HG03378 (cell line): ENCODE results near the gene TCF12.

ENCODE experiments used
- ATAC-seq: cut with Tn5 transposase; IDR thresholded peaks from one replicate; pipeline ENCODE4 v1.9.1; 2021; ENCODE audit warnings: mild to moderate bottlenecking, moderate library complexity; ENCODE audit not compliant: unreplicated experiment

The TCF12 gene

DNA sequence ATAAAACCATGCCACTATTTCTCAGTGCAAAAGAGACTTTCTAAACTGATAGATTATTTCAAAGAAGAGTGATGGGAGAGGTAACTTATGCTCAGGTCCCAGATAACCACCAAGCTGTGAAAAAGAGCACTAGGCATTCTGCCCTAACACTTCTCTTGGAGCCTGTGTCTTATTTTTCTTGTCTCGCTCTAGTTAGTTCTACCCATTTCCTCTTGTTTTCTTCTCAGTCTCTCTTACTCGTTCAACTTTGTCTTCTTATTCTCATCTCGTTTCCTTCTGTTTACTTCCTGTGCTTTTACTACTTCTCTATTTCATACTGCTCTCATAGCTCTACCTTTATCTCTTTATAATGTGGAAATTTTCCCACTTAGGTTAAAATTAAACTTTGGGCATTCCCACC lies 366.1 kb downstream of the TCF12 start:
- ATAC-seq: peak; percentile 29

DNA sequence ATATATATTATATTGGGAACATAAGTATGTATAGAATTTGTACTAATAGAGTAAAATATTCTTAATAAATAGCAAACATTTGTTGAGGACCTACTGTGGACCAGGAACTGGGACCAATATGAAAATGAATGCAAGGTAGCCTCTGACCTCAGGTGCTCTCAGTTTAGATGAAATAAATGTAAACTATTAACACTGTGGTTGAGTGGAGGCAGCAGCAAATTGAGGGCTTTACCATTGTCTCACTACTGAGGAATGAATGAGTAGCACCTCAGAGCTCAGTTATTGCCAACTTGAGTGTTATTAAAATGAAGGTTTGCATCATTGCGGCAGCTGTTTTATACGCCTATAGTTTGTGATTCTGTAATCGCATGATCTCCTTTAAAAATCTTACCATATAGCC lies 366.9 kb downstream of the TCF12 start:
- no peak for ATAC-seq

DNA sequence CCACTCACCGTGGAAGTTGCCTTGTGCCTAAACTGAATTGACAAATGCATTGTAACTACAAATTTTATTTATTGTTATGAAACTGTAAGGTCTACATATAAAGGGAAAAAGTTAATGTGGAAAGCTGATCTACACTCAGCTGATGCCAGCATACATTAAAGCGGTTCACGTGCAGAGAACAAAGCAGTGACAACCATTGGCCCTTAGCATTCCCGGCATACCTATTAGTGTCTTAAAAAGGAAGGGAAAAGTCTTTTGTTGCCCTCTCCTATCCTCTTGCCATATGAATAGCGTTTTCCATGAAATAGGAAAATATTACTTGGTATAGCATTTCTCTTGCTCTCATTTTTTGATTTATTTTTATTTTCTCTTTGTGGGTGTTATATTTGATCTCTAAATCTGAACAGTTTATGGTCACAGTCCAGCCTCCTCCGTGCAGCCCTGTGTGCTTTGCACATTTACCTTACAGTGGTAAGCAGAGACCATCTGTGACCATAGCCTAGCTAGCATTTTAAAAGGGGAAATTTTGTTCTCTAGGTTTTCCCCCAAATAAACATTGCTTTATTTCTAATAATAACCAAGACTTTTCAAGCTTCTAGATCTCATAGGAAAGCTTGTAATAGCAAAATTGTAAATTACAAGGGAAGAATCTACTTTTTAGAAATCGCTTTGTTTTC lies 368.1 kb downstream of the TCF12 start:
- ATAC-seq: no peak

DNA sequence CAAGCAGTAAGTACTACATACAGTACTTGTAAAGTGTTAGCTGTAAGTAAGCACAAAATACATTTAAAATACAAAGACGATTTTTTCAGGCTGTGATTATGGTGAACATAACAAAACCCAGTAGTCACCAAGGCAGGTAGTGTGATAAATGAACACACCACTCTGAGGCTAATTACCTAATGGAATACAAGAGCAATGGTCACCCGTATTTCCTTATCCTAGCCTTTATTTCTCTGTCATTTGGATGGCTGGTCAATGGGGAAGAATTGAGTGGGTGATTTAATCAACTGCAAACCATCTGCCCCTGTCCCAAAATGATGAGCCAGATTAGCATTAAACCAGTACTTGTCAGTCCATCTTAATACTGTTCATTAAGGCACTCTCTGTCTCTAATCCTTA lies 368.7 kb downstream of the TCF12 start:
- ATAC-seq: no peak

DNA sequence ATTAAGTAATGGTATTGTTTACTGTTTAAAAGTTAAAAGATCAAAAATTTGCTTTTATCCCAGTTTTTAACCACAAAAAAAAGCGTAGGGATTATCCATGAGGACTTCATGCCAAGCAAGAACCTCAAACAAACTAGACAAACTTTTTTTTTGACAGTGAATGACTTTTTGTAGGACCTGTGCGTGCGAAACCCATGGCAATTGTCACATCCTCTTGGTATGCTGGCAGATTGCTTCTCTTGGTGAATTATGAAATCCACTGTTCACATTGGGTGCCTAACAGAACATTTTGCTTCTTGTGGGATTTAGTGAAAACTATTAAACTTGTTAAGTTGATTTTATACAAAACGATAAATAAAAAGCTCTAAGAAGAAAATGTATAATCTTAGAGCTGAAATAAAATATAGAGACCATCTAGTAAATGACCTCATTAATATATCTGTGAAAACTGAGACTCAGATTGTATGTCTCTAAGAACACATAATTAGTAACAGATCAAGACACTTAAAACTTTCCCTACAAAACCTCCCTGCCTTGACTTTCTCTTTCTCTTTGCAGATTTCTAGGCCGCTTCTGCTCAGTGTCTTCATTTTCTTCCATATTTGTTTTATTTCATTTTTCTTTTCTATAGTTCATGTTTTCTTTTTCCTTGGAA lies 370.6 kb downstream of the TCF12 start:
- ATAC-seq: no peak

DNA sequence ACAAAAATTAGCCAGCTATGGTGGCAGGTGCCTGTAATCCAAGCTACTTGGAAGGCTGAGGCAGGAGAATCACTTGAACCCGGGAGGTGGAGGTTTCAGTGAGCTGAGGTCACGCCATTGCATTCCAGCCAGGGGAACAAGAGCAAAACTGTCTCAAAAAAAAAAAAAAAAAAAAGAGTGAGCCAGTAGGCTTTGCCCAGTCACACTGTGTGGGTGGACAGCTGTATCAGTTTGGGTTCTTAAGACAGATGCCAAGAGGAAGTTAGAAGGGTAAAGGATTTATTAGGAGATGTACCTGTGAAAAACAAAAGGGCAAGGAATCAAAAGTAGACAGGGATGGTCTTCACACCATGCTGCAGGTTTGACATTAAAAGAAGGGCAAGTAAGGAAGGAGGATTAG lies 371.7 kb downstream of the TCF12 start:
- ATAC-seq: no peak

DNA sequence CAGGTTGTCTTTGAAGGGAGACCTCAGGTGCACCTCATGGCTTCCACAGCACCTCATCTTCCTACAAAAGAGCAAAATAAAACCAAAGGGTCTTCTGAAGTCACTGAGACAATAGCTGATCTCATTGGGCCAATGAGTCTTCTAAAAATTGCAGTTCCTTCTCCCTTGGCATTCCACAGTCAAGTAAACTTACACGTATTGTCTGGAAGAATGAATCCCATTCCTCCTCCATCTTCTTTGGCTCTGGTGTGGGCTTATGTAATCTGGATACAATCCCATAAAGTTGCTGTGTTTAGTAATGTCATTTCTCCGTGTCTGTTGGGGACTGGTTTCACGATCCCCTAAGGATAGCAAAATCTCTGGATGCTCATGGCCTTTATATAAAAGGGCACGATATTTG lies 372.4 kb downstream of the TCF12 start:
- ATAC-seq: no peak

DNA sequence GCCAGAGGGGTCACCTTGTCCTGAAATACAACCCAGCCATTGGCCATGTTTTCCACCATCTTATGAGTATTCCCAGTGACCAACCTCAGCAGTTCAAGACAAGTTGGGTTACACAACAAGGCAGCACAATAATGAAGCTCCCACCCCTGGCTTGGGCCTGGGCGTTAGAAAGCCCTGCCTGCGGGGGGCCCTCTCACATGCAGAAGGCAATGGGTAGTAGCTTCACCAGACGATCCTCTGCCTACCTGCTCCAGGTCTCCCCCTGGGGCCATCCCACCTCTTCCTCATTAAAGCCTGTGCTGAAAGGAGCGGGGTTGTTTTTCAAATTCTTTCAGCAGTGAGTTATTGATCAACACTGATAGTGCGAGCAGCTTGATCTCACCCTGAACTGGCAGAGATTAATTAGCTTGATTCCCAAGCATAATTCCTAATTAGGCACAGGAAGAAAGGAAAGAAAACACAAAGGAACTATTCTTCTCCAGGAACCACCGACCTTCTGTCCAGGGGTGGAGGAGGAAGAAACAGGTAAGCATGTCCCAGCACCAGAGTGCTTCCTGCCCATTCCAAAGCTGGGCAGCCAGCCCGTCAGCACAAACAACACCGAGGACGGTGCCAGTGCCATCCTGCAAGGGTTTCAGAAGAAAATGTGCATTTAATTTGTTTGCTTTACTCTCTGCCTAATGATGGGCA lies 378.2 kb downstream of the TCF12 start:
- ATAC-seq: no peak

DNA sequence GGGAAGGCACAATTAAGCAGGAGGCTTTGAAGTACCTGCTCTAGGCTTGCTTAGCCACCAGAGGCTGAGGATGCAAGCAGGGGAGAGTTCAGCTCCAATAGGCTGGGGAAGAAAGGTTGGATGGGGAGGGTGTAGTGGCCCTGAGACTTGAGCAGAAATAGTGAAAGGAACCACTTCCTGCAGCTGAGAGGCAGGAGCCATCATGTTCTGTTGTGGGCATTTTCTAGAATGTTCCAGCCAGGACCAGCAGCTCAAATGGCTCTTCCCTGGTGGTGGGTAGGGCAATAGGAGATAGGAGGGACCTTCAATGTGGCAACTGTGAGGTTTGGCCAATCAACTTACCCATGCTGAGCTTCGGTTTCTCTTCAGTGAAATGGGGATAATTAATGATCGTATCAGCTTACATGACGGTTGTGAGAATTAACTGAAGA lies 378.7 kb downstream of the TCF12 start:
- no peak for ATAC-seq

DNA sequence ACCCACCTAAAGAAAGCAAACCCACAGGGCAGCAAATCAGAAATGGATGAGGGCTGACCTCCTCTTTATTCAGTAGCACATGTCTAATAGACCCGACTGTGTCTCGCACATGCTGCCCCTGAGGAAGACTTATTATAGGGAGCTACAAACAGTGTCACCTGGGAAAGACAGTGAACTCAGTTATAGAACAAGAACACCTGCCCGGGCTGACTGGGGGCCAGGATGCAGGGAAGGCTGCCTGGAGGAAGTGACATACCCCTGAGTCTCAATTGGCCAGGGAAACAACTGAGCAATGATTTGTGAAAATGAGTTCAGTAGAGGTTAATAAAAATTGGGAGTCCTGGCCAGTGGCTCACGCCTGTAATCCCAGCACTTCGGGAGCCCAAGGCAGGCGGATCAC lies 379.2 kb downstream of the TCF12 start:
- ATAC-seq: no peak

DNA sequence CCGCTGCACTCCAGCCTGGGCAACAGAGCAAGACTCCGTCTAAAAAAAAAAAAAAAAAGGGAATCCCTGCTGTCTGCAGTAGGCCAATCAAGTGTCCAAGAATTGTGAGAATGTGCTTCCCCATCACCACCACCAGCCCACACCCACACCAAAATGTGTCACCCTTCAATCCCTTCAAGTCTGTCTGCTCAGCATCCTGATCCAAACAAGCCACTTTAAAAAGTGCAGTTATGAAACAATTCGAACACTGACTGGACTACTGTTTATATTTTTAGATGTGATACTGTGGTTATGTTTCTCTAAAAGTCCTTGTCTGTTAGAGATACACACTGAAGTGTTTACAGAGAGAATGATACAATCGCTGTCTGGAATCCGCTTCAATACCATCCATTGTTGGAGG lies 379.8 kb downstream of the TCF12 start:
- no peak for ATAC-seq

DNA sequence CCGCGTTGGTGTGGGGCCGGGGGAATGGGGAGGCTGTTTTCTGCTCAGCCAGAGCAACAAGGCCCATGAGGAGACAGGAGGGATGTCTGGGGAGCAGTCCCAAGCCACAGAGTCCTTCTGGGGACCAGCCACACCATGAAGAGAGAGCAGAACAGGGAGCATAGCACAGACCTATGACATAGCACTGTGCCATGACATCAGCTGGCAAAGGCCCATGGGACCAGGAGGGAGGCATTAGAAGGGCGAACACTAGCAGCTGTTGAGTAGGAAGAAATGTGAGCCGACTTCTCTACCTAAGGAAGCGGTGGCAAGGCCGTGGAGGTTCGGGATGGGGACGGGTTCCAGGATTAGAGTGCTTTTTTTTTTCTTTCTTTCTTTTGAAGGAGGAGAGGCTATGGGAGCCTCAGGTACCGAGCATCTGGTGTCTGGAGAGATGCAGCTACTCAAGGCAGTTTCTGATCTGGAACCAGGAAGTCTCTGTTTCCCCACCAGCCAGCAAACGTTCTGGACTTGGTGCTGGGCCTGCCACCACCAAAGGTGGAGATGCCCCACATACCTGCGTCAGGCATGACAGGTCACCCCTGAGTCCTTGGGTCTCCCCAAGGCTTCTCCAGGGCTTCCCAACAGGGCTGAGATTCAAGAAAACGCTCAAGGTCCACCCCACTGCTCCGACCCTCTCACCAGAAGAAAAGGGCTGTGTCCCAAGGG lies 380.6 kb downstream of the TCF12 start:
- no peak for ATAC-seq

DNA sequence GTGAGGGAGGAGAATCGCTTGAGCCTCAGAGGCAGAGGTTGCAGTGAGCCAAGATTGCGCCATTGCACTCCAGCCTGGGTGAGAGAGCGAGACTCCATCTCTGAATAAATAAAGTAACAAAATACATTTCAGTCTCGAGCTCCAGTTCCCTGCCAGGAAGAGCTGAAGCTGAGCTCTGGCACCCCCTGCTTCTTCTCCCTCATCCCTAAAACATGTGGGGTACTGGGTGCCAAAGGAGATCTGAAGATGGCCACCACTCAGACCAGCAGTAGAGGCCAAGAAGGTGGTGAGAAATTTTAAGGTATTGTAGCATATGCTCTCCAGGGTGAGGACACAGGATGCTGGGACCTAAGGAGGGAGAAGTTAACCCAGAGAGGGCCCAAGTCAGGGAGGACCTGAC lies 382.9 kb downstream of the TCF12 start:
- ATAC-seq: no peak

DNA sequence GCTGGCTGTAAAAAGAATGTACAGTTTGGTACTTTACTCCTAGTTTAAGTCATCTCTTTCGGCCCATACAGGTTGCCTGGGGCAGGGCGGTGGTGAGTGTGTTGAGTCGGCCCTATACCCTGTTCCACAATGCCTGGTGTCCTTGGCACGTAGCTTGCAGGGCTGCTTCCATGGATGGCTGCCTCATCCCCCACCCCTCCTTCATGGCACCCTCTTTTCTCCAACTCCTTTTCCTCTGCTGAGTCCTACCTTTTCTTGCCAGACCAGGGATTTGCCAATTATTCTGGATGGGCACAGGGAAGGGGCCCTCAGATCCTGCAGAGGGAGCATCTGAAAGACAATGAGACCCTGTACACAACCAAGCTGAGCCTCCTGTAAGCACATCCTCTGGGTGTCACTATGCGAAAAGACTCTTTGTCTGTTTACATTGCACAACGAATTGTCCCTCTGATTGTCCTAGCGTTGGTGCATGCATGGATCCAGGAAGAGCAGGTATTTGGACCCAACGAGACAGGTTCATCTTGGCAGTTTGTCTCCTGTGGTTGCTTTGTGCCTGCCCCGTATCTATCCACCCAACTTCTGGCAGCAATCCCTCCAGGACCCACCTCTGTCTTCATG lies 384.3 kb downstream of the TCF12 start:
- no peak for ATAC-seq

DNA sequence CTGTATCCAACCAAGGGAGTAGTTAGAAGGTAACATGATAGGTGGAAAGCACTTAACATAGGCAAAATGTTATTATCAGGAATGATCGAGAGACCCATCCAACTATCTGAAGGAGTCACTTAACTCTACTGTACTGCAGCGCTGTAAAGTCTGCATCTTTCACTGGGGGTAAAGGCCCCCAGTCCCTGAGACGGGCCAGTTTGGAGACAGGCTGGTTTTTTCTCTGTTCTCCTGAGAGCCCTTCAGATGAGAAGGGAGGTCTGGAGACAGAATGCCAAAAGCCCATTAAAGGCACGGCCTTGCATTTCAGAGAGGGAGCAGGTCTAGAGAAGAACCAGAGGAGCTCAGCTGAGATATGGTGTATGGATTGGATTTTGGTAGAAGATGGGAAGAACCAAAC lies 386.6 kb downstream of the TCF12 start:
- ATAC-seq: no peak

DNA sequence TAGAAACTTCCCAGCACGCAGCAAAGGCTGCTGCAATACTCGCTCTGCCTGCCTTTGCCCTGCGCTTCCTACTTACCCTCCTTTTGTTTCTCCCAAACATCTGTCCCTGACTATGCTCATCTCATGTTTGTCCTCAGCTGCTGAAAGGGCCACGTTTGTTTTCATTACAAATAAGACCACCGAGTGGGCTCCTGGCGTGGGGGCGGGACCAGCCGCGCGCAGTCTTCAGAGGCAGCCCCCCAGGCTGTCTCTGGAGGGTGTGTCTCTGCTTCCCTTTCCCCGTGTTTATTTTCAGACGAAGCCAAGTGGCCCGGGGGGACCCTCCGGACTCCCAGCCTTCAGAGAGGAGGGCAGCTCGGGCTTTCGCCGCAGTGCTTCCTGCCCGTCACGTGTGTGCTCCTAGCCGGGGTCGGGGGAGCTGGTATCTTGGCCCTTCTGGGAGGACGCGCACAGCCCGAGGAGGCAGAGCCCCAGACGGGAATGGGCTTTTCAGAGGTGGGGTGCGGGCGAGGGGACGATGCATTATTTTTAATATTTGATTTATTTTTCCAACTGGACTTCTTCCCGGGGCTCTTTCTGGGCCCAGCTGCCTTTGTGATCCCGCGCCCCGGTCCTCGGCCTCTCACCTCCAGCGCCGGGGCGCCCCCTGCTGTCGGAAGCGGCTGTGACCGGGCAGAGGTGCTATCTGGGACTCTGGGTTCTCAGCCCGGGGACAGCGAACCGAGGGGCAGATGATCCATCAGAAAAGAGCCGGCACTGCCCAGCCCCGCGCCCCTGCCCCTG lies 387.9 kb downstream of the TCF12 start:
- ATAC-seq: no peak

DNA sequence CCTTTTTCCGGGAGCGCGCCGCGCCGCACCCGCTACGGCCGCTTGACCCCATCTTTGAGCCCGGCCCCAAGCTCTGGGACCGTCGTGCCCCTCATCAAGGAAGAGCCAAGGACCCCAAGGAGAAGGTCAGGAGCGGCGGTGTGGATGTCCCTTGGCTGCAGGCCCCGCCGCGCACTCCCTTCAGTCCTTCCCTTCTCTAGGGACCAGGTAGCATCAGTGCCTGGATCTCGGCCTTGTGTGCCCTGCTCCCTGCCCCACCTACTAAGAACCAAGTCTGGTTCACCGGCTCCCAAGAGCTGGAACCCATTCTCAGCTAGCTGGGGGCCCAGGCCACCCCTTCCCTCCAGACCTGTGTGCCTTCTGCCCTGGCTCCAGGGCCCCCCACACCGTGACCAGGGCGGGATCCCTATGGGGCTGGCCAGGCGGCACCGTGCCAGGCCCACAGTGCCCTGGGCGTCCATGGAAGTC lies 388.5 kb downstream of the TCF12 start:
- no peak for ATAC-seq

DNA sequence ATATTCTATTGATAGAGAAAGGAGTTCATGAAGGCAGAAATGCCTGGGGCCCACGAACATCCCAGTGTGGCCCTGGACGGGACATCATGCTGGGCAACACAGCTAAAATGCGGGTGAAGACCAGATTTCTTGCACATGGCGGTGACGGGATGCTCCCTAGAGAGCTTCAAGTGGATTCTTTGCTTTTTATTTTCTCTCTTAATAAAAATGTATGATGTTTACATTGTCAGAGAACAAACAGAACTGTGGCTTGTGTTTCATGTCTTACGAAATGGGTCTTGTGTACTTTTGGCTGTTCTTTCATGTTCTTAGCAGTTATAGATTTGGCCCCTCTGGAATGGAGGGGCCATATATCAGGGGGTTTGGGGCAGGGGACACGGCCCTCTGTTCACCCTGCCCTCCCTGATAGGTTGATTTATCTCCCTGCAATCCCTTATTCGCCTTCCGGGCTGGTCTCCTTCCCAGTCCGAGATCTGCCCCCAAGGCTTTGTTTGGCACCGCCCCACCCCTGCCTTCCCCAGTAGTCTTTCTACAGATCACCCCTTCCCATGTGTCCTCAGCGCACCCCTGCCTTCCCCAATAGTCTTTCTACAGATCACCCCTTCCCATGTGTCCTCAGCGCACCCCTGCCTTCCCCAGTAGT lies 389.2 kb downstream of the TCF12 start:
- ATAC-seq: no peak

DNA sequence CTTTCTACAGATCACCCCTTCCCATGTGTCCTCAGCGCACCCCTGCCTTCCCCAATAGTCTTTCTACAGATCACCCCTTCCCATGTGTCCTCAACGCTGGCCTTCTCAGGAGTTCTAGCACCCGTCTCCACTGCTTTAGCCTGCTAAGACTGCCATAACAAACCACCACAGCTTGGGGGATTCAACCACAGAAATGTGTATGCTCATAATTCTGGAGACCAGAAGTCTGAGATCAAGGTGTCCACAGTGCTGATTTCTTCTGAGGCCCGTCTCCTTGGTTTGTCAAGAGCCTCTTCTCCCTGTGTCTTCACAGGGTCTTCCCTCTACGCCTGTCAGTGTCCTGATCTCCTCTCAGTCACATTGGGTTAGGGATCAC lies 389.7 kb downstream of the TCF12 start:
- ATAC-seq: no peak
